ENCODE measurements around the gene NUDT22.

The NUDT22 gene

GRCh38 chr11:64207256-64208085, 18.6 kb upstream of the NUDT22 start:
- FAIRE-seq, result no peak

GRCh38 chr11:64208086-64208795, 17.8 kb upstream of the NUDT22 start:
- FAIRE-seq, result no peak

- no peak for FAIRE-seq
Observed at GRCh38 chr11:64208796-64209562, 17.1 kb upstream of the NUDT22 start.

- no peak for FAIRE-seq
Observed at GRCh38 chr11:64209563-64209843, 16.6 kb upstream of the NUDT22 start.

- no peak for FAIRE-seq
Observed at GRCh38 chr11:64210301-64211020, 15.6 kb upstream of the NUDT22 start.

- no peak for FAIRE-seq
Observed at GRCh38 chr11:64211181-64211872, 14.7 kb upstream of the NUDT22 start.

GRCh38 chr11:64216879-64217278, 9.2 kb upstream of the NUDT22 start:
- no peak for FAIRE-seq

- no peak for FAIRE-seq
Observed at GRCh38 chr11:64218628-64219353, 7.3 kb upstream of the NUDT22 start.

- FAIRE-seq, result no peak
Observed at GRCh38 chr11:64219354-64219684, 6.8 kb upstream of the NUDT22 start.

- FAIRE-seq, result no peak
Observed at GRCh38 chr11:64219755-64220154, 6.3 kb upstream of the NUDT22 start.

GRCh38 chr11:64220271-64220670, 5.8 kb upstream of the NUDT22 start:
- no peak for FAIRE-seq

- no peak for FAIRE-seq
Observed at GRCh38 chr11:64220798-64221197, 5.3 kb upstream of the NUDT22 start.

- no peak for FAIRE-seq
Observed at GRCh38 chr11:64222651-64223000, 3.4 kb upstream of the NUDT22 start.

GRCh38 chr11:64223001-64223651, 2.9 kb upstream of the NUDT22 start:
- FAIRE-seq, result no peak

GRCh38 chr11:64224151-64224890, 1.8 kb upstream of the NUDT22 start:
- no peak for FAIRE-seq

- no peak for FAIRE-seq
Observed at GRCh38 chr11:64224891-64225607, 1.0 kb upstream of the NUDT22 start.

- FAIRE-seq, result no peak
Observed at GRCh38 chr11:64226507-64227051, 505 bp downstream of the NUDT22 start.

- no peak for FAIRE-seq
Observed at GRCh38 chr11:64227405-64227956, 1.4 kb downstream of the NUDT22 start.

- no peak for FAIRE-seq
Observed at GRCh38 chr11:64229090-64229743, 3.1 kb downstream of the NUDT22 start.
